ENCODE data around the gene TSHZ2.

GRCh38 chr20:53055367-53056067 lies 83.4 kb downstream of the TSHZ2 start:
- TF ChIP-seq CTCF (IDR thresholded peaks at IDR 0.05) = no peak
- no peak for TF ChIP-seq ZFX (IDR thresholded peaks at IDR 0.05; ENCODE audit: borderline replicate concordance)
